ENCODE results near the gene RARRES2. TPM values are rescaled to one million over a fixed set of nuclear protein-coding genes. Genes with fewer than 3 reads are reported as not detected.

RARRES2 gene
- total RNA-seq, 1 experiment from 2014 or later: 60.9 TPM

DNA sequence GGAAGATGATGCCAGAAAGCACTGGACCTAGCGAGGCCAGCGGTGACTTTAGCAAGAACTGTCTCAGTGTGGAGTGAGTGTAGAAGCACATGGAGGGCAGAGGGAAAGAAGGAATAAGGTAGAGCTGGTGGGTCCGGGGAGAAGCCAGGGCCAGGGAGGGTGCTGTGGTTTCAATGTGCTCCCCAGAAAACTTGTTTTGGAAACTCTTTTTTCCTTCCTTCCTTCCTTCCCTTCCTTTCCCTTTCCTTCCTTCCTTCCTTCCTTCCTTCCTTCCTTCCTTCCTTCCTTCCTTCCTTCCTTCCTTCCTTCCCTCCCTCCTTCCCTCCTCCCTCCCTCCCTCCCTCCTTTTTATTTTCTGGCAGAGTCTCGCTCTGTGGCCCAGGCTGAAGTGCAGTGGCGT is 5.5 kb upstream of the RARRES2 start:
- H3K36me3 Mint-ChIP-seq (ENCODE audit: insufficient read depth in 1 of 3, low read depth in 3 of 3): peaks cover 3 to 18% (median 12%) of the 10 kb centered on the region in 3 experiments
- peaks cover 15 to 23% of the 10 kb centered on the region in 2 experiments for H3K9me3 Mint-ChIP-seq
- peaks cover 14 to 19% of the 10 kb centered on the region in 2 experiments for H3K4me1 Mint-ChIP-seq
- Histone ChIP-seq H3K4me2 (ENCODE audit: insufficient read depth, insufficient read length, low read length) (no peak overlapping the region), H3T11ph (ENCODE audit: low read length) (no peak overlapping the region), H3K56ac (ENCODE audit: insufficient read length, low read depth, low read length) (no peak overlapping the region), H2BK5ac (ENCODE audit: insufficient read length, low read length) (no peak overlapping the region), H4K8ac (replicated peaks; ENCODE audit: insufficient read length, low read depth, low read length) (no peak overlapping the region), H3K14ac (ENCODE audit: insufficient read depth, low read length) (no peak overlapping the region), H2AK5ac (ENCODE audit: insufficient read length, low read length) (no peak overlapping the region), H3K79me2 (ENCODE audit: insufficient read depth, low read length) (no peaks in the 10 kb centered on the region), H3K18ac (ENCODE audit: insufficient read length, low read depth, low read length) (no peak overlapping the region), H3K4me1 (ENCODE audit: insufficient read depth, low read length) (no peaks in the 10 kb centered on the region), H4K5ac (ENCODE audit: insufficient read length, low read depth, low read length) (no peak overlapping the region), H2BK15ac (ENCODE audit: low read depth, low read length) (no peak overlapping the region), H3K9ac (ENCODE audit: extremely low read depth, insufficient read length, low read length) (no peak overlapping the region), H4K20me1 (ENCODE audit: control insufficient read depth, insufficient read depth, insufficient read length) (no peaks in the 10 kb centered on the region), H3K9me3 (ENCODE audit: control insufficient read depth, low read depth, low read length) (peaks cover 7% of the 10 kb centered on the region), H4K91ac (ENCODE audit: insufficient read length, low read depth, low read length) (no peak overlapping the region), H3K4ac (ENCODE audit: low read depth, low read length) (no peak overlapping the region), H2AFZ (ENCODE audit: low read length) (no peak overlapping the region), H2BK20ac (ENCODE audit: low read depth, low read length, poor library complexity, severe bottlenecking) (no peak overlapping the region), H3K27ac (ENCODE audit: insufficient read length, low read depth, low read length) (no peak overlapping the region), H3K79me1 (ENCODE audit: insufficient read depth, low read depth, low read length, poor library complexity, severe bottlenecking) (no peaks in the 10 kb centered on the region), H3K27me3 (ENCODE audit: insufficient read depth, low read length) (peaks cover 16% of the 10 kb centered on the region), H2BK120ac (ENCODE audit: low read depth, low read length, poor library complexity, severe bottlenecking) (no peak overlapping the region), H3K23me2 (ENCODE audit: insufficient read length, low read depth, low read length, poor library complexity, severe bottlenecking) (no peaks in the 10 kb centered on the region), H2BK12ac (ENCODE audit: insufficient read length, low read depth, low read length) (no peak overlapping the region), H3K23ac (ENCODE audit: insufficient read length, low read depth, low read length) (no peak overlapping the region)
- DNase-seq: no peak
- no CpG with 5 or more reads among the region's 5 CpGs for WGBS (ENCODE audit: extremely low coverage, insufficient read length, low lambda C conversion rate)
- TF ChIP-seq, protein P1, sequence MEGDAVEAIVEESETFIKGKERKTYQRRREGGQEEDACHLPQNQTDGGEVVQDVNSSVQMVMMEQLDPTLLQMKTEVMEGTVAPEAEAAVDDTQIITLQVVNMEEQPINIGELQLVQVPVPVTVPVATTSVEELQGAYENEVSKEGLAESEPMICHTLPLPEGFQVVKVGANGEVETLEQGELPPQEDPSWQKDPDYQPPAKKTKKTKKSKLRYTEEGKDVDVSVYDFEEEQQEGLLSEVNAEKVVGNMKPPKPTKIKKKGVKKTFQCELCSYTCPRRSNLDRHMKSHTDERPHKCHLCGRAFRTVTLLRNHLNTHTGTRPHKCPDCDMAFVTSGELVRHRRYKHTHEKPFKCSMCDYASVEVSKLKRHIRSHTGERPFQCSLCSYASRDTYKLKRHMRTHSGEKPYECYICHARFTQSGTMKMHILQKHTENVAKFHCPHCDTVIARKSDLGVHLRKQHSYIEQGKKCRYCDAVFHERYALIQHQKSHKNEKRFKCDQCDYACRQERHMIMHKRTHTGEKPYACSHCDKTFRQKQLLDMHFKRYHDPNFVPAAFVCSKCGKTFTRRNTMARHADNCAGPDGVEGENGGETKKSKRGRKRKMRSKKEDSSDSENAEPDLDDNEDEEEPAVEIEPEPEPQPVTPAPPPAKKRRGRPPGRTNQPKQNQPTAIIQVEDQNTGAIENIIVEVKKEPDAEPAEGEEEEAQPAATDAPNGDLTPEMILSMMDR (conservative IDR thresholded peaks at IDR 0.05): no peak
- H3K4me3 Mint-ChIP-seq: no peak overlapping the region
- no peak overlapping the region for H3K27ac Mint-ChIP-seq
- peaks cover 42% of the 10 kb centered on the region for H3K27me3 Mint-ChIP-seq (ENCODE audit: low read depth)
